ENCODE results near the gene CLVS2. TPM values are rescaled to one million over a fixed set of nuclear protein-coding genes. Genes with fewer than 3 reads are reported as not detected.

The CLVS2 gene
- polyA plus RNA-seq, 2 of the 4 experiments (the other 2 are of a cell fraction) = 0.01 to 0.04 TPM

DNA sequence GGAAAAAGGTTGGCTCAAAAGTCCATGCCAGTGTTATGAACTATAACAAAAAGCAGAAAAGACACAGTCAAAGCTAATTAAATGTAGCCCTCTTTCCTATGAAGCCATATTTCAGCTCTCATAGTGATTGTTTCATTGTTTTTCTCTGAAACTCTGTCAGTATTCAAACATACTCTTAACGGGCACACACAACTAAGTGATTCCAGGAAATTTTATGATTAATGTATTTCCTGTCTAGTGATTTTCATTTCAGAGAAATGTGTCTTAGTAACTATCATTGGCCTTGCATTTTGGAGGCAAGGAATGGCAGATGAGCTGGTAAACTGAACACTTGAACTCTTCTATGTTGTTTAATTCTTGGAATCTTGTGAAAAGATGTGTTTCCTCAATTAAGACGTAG is 68.0 kb downstream of the CLVS2 start:
- ATAC-seq (no peak), FAIRE-seq (no peak), DNase-seq (ENCODE audit: low read depth in 1 of 2, low spot score in 1 of 2) (no peak)
- ChIA-PET POLR2A (no interaction called here), CTCF (no interaction called here)
- WGBS (ENCODE audit: missing lambda C conversion rate) = 41% methylated on average over 2 of the region's 2 CpGs
- Histone ChIP-seq H3K4me2 (no peak overlapping the region), H3K4me3 (no peak overlapping the region), H3K27ac (no peak overlapping the region), H3K4me1 (no peaks in the 10 kb centered on the region), H3K9me3 (no peaks in the 10 kb centered on the region)
- TF ChIP-seq NR3C1 (IDR thresholded peaks at IDR 0.05) (no peak), HOXA7 (CRISPR knock-in tag; IDR thresholded peaks at IDR 0.05) (no peak), HDAC2 (IDR thresholded peaks at IDR 0.05) (no peak), CBX8 (IDR thresholded peaks at IDR 0.05) (no peak), GATA3 (IDR thresholded peaks at IDR 0.05; ENCODE audit: borderline replicate concordance) (no peak), CHD2 (IDR thresholded peaks at IDR 0.05; ENCODE audit: low read length, partially characterized antibody) (no peak), SREBF2 (IDR thresholded peaks at IDR 0.05) (no peak), SMC3 (IDR thresholded peaks at IDR 0.05) (no peak), NPAS2 (CRISPR knock-in tag; IDR thresholded peaks at IDR 0.05; ENCODE audit: borderline replicate concordance) (no peak), POLR2A (IDR thresholded peaks at IDR 0.05; ENCODE audit: low read length) (no peak), CBX2 (IDR thresholded peaks at IDR 0.05; ENCODE audit: borderline replicate concordance, low read depth) (no peak), NFE2L2 (conservative IDR thresholded peaks at IDR 0.05; ENCODE audit: low read length) (no peak), PHF8 (IDR thresholded peaks at IDR 0.05; ENCODE audit: borderline replicate concordance, low read depth) (no peak)
- TF ChIP-seq, protein P1, sequence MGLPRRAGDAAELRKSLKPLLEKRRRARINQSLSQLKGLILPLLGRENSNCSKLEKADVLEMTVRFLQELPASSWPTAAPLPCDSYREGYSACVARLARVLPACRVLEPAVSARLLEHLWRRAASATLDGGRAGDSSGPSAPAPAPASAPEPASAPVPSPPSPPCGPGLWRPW (IDR thresholded peaks at IDR 0.05) = no peak
- TF ChIP-seq, protein P2, sequence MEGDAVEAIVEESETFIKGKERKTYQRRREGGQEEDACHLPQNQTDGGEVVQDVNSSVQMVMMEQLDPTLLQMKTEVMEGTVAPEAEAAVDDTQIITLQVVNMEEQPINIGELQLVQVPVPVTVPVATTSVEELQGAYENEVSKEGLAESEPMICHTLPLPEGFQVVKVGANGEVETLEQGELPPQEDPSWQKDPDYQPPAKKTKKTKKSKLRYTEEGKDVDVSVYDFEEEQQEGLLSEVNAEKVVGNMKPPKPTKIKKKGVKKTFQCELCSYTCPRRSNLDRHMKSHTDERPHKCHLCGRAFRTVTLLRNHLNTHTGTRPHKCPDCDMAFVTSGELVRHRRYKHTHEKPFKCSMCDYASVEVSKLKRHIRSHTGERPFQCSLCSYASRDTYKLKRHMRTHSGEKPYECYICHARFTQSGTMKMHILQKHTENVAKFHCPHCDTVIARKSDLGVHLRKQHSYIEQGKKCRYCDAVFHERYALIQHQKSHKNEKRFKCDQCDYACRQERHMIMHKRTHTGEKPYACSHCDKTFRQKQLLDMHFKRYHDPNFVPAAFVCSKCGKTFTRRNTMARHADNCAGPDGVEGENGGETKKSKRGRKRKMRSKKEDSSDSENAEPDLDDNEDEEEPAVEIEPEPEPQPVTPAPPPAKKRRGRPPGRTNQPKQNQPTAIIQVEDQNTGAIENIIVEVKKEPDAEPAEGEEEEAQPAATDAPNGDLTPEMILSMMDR (IDR thresholded peaks at IDR 0.05) = no peak
- TF ChIP-seq, protein P3, sequence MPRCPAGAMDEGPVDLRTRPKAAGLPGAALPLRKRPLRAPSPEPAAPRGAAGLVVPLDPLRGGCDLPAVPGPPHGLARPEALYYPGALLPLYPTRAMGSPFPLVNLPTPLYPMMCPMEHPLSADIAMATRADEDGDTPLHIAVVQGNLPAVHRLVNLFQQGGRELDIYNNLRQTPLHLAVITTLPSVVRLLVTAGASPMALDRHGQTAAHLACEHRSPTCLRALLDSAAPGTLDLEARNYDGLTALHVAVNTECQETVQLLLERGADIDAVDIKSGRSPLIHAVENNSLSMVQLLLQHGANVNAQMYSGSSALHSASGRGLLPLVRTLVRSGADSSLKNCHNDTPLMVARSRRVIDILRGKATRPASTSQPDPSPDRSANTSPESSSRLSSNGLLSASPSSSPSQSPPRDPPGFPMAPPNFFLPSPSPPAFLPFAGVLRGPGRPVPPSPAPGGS (IDR thresholded peaks at IDR 0.05) = no peak
- TF ChIP-seq, protein P4, sequence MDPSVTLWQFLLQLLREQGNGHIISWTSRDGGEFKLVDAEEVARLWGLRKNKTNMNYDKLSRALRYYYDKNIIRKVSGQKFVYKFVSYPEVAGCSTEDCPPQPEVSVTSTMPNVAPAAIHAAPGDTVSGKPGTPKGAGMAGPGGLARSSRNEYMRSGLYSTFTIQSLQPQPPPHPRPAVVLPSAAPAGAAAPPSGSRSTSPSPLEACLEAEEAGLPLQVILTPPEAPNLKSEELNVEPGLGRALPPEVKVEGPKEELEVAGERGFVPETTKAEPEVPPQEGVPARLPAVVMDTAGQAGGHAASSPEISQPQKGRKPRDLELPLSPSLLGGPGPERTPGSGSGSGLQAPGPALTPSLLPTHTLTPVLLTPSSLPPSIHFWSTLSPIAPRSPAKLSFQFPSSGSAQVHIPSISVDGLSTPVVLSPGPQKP (IDR thresholded peaks at IDR 0.05; ENCODE audit: low read depth, low read length) = no peak
- TF ChIP-seq, protein P5, sequence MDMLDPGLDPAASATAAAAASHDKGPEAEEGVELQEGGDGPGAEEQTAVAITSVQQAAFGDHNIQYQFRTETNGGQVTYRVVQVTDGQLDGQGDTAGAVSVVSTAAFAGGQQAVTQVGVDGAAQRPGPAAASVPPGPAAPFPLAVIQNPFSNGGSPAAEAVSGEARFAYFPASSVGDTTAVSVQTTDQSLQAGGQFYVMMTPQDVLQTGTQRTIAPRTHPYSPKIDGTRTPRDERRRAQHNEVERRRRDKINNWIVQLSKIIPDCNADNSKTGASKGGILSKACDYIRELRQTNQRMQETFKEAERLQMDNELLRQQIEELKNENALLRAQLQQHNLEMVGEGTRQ (IDR thresholded peaks at IDR 0.05) = no peak

GRCh38 chr6:123074616-123075015 is 78.6 kb downstream of the CLVS2 start:
- DNase-seq (ENCODE audit: low read depth in 1 of 2, low spot score in 1 of 2) (no peak), FAIRE-seq (no peak), ATAC-seq (no peak)
- Histone ChIP-seq H3K4me2 (no peak overlapping the region), H3K4me3 (no peak overlapping the region), H3K4me1 (no peaks in the 10 kb centered on the region), H3K9me3 (no peaks in the 10 kb centered on the region), H3K27ac (no peak overlapping the region)
- ChIA-PET CTCF (no interaction called here), POLR2A (no interaction called here)
- TF ChIP-seq NFE2L2 (conservative IDR thresholded peaks at IDR 0.05; ENCODE audit: low read length) (no peak), JUN (IDR thresholded peaks at IDR 0.05) (no peak), RFX5 (IDR thresholded peaks at IDR 0.05) (no peak), NPAS2 (CRISPR knock-in tag; IDR thresholded peaks at IDR 0.05; ENCODE audit: borderline replicate concordance) (no peak)
- WGBS (ENCODE audit: missing lambda C conversion rate) = 26% methylated on average over 2 of the region's 2 CpGs

GRCh38 chr6:123085403-123085802 is 89.4 kb downstream of the CLVS2 start:
- no peak overlapping the region for H3K4me2 ChIP-seq
- no peak for DNase-seq (ENCODE audit: low read depth in 1 of 2, low spot score in 1 of 2)
- no peak for ATAC-seq
- H3K9me3 ChIP-seq = no peaks in the 10 kb centered on the region
- FAIRE-seq = no peak
- H3K27ac ChIP-seq = no peak overlapping the region
- peaks cover 2% of the 10 kb centered on the region; the same call in 2 of the 3 replicates for H3K4me1 ChIP-seq
- H3K4me3 ChIP-seq = no peak overlapping the region
- ChIA-PET POLR2A (no interaction called here), CTCF (no interaction called here)
- 42% methylated on average over 5 of the region's 5 CpGs for WGBS (ENCODE audit: missing lambda C conversion rate)
- TF ChIP-seq E2F6 (IDR thresholded peaks at IDR 0.05; ENCODE audit: borderline replicate concordance, low read depth) (no peak), ZC3H11A (IDR thresholded peaks at IDR 0.05) (no peak), MAFK (IDR thresholded peaks at IDR 0.05; ENCODE audit: partially characterized antibody) (no peak), ZFP36 (IDR thresholded peaks at IDR 0.05; ENCODE audit: borderline replicate concordance, partially characterized antibody) (no peak), TP53 (CRISPR knock-in tag; IDR thresholded peaks at IDR 0.05) (no peak), REST (IDR thresholded peaks at IDR 0.05) (no peak), HOXB13 (CRISPR knock-in tag; IDR thresholded peaks at IDR 0.05; ENCODE audit: low read depth) (no peak)

All from A549 (cell line).